GM18867 (cell line): ENCODE measurements around the gene USP13.
A peak's percentile ranks its signal among the peaks of the same experiment; 100 is the strongest.
"Not testable (repeated sequence)": the region's sequence is repeated elsewhere in the genome, so short reads cannot be mapped to it uniquely, and the experiment has no call there.

Experiments used
- ATAC-seq: cut with Tn5 transposase; IDR thresholded peaks from one replicate; pipeline ENCODE4 v1.9.1; 2021; ENCODE audit warnings: mild to moderate bottlenecking, moderate library complexity; ENCODE audit not compliant: unreplicated experiment

USP13 gene, protein sequence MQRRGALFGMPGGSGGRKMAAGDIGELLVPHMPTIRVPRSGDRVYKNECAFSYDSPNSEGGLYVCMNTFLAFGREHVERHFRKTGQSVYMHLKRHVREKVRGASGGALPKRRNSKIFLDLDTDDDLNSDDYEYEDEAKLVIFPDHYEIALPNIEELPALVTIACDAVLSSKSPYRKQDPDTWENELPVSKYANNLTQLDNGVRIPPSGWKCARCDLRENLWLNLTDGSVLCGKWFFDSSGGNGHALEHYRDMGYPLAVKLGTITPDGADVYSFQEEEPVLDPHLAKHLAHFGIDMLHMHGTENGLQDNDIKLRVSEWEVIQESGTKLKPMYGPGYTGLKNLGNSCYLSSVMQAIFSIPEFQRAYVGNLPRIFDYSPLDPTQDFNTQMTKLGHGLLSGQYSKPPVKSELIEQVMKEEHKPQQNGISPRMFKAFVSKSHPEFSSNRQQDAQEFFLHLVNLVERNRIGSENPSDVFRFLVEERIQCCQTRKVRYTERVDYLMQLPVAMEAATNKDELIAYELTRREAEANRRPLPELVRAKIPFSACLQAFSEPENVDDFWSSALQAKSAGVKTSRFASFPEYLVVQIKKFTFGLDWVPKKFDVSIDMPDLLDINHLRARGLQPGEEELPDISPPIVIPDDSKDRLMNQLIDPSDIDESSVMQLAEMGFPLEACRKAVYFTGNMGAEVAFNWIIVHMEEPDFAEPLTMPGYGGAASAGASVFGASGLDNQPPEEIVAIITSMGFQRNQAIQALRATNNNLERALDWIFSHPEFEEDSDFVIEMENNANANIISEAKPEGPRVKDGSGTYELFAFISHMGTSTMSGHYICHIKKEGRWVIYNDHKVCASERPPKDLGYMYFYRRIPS

GRCh38 chr3:179652447-179653095 is at the start of gene USP13:
USP13 (plus strand) TSS chr3:179653040; CDS start chr3:179653226, 186 bp downstream.
- ATAC-seq: peak; percentile 71

DNA sequence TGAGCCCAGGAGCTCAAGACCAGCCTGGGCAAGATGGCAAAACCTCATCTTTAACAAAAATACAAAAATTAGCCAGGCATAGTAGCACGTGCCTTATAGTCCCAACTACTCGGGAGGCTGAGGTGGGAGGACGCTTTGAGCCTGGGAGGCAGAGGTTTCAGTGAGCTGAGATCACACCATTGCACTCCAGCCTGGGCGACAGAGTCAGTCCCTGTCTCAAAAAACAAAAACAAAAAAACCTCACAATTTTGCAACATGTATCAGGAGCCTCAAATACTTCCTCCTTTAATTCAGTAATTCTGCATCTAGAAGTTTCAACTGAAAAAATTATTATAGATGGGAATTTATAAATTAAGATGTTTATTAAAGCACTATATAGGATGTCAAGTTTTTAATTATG is 49.5 kb upstream of the USP13 start:
- ATAC-seq: no peak

DNA sequence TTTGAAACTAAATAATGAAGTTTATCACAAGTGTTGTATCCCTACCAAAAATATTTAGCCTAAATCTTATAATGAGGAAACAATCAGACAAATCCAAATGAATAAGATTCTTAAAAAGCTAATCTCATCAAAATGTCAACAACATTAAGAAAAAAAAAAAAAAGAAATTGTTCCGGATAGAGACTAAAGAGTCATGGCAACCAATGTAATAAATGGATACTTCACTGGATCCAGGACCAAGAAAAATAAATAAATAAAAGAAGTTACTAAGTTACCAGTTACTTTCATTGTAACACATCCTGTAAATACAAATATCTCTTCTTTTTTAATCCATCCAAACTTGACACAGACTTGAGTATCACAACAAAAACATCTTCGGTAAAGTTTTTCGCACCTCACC is 49.0 kb upstream of the USP13 start:
- no peak for ATAC-seq

DNA sequence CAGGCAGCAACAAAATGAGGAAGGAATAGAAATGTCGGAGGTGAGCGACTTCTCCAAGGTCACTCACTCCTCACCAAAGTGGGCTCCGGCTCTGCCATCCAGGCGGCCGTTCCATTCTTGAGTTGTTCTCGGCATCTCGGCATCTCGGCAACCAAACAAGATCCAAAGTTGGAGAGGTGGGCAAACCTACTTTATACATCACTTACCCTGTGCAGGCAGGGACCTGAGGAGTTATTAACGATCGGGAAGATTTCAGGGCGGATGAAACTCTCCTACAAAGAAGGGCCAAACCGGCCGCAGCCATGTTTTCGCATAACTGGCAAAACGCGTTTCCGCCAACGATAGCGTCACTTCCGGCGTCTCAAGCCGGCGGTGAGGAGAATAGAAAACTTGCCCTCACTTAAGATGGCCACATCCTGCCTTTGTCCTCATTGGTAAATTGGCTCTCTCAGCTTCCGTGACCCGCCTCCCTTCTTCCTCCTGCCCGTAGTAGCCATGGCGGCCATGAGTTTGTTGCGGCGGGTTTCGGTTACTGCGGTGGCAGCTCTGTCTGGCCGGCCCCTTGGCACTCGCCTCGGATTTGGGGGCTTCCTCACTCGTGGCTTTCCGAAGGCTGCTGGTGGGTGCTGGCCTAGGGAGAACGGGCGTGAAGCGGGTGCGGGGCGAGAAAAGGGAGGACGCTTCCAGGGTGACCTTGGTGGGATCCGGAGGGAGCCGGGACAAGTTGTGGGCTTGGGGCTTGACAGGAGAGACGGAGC is 48.3 kb upstream of the USP13 start, which contains the start of the genes MRPL47 and NDUFB5:
MRPL47 (minus strand) TSS at position 318 of the 758 bp plus-strand sequence; CDS start at position 304, 14 bp downstream.
NDUFB5 (plus strand) TSS at position 474 of the 758 bp plus-strand sequence; CDS start at position 496, 22 bp downstream.
- ATAC-seq: peak; percentile 96

DNA sequence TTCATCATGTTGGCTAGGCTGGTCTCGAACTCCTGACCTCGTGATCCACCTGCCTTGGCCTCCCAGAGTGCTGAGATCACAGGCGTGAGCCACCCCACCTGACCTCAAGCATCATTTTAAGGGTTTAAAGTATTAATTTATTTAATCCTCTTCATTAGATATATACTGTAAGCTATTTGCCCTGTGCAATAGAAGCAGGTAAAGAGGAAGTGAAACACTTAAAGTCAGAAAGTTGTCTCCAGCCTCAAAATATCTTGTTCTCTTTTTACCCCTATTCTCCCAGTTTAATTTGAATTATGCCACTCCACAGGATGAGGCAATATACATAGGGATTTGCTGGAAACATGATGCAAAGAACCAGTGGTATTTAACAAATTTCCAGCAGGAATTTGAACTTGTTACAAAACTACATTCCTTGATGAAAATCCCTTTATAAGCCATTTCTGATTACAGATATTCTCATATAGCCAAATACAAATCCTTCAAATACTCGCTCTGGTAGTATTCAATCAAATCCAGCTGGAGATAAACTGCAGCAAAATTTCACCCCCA is 46.2 kb upstream of the USP13 start:
- peak; percentile 19 for ATAC-seq

GRCh38 chr3:179608931-179609720 is 43.7 kb upstream of the USP13 start:
- peak; percentile 57 for ATAC-seq

GRCh38 chr3:179610066-179610465 is 42.8 kb upstream of the USP13 start:
- no peak for ATAC-seq

DNA sequence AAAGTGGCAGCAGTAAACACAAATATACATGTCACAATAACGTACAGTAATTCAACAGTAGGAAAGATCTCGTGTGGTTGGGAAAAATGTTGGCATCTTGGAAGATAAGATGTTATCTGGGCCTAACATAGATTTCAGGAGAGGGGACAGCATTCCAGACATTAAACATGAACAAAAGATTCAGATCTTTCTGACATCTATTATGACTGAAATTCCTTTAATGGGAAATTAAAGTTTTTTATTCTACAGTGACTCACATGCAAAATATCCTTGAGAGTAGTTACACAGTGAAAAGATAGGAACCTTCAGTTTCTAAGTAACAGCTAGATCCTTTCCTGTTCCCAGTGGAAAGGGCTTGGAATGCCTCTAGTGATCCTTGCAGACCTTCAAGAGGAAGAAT is 39.0 kb upstream of the USP13 start:
- ATAC-seq: no peak

DNA sequence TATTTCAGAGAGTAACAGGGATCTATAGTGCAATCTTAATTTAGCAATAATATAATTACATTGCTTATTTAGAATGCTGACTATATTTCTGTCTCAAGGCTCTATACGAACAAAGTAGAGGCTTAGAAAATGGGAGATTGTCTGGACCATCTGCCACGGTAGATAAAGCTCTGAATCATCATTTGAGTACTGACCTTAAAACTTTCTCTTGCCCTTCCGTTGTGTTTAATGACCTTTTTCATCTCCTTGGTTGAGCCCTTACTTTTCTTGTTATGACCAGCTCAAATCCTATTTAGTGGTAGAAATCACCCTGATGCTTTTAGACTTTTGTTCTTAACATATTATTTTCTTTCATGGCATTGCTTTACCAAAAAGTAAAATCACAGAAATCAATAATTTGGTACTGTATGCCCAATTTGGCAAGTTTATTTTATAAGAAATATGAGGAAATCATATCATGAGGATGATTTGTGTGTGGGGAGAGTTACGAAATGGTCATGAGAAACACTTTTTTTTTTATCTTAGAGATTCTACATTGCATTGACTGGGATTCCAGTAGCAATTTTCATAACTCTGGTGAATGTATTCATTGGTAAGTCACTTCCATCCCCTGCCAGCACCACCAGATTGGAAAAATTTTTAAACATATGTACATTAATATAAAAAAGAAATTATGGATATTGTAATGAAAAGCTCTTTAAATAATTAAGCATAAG is 37.2 kb upstream of the USP13 start:
- no peak for ATAC-seq

- no peak for ATAC-seq
These were observed 30.8 kb upstream of the USP13 start for GRCh38 chr3:179622023-179622422.

GRCh38 chr3:179624451-179624850 is 28.4 kb upstream of the USP13 start:
- ATAC-seq: no peak

- no peak for ATAC-seq
These were observed 21.9 kb upstream of the USP13 start for GRCh38 chr3:179630753-179631451.

DNA sequence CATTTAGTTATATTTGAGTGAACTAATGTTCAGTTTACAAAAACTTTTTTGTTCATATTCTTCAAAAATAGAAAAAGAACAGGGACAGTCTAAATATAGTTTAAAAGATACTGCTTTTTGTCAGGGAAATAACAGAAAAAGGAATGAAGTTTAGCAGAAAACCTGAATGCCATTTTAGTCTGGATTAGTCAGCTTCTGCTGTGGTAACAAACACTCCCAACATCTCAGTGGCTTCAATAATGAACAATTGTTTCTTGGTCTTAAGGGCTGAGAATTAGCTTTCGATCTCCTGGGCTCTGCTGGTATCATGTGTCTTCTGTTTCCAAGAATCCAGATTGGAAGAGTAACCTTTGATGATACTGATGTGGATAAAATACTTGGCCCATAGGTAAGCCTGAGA is 12.4 kb upstream of the USP13 start:
- no peak for ATAC-seq

DNA sequence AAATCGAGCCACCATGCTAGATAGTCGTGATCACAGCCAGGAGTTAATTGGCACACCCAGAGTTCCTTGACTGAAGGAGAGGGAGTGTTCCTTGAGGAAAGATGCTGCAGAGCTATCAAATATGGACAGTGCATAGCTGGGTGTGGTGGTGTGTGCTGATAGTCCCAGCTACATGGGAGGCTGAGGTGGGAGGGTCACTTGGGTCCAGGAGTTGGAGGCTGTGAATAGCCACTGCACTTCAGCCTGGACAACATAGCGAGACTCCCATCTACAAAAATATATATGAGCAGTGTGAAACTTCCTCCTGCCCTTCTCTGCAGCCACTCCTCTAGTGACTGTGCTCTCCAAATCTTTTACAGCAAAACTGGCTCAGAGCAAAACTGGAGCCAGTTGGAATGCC is 10.0 kb upstream of the USP13 start:
- no peak for ATAC-seq

- ATAC-seq: not testable (repeated sequence)
These were observed 9.0 kb upstream of the USP13 start for GRCh38 chr3:179643837-179644236.

GRCh38 chr3:179646177-179646576 is 6.7 kb upstream of the USP13 start:
- ATAC-seq: no peak

GRCh38 chr3:179651687-179652446 is 973 bp upstream of the USP13 start:
- ATAC-seq: no peak
